ENCODE data around the gene GLYATL3.
"Not testable (repeated sequence)": the region's sequence is repeated elsewhere in the genome, so short reads cannot be mapped to it uniquely, and the experiment has no call there.

The GLYATL3 gene

DNA sequence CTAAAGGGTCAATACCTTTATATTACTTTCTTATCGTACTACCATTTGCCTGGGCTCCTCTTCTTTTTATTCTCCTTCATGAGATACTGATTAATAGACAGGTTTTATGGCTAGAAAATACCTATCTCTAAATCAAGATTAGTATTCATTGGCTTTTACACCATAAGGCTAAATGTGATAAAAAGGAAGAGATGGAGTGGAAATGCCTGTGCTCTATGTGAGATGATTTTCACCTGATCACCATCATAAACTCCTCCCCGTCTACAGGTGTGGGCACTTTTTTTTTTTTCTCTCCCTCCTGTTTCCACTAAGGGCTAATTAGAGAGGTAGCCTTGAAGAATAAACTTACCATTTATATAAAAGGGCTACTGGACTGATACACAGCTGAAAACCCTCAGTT is at the start of gene GLYATL3:
Gene GLYATL3, plus strand, starts transcription at position 301 of the 400 bp plus-strand sequence. CDS start 12,068 bp downstream, outside the sequence.
- no peak for DNase-seq (ENCODE audit: low spot score)

- peak; percentile 17 for DNase-seq (ENCODE audit: low spot score)
Observed at GRCh38 chr6:49453221-49453620, 46.5 kb upstream of the GLYATL3 start.

DNA sequence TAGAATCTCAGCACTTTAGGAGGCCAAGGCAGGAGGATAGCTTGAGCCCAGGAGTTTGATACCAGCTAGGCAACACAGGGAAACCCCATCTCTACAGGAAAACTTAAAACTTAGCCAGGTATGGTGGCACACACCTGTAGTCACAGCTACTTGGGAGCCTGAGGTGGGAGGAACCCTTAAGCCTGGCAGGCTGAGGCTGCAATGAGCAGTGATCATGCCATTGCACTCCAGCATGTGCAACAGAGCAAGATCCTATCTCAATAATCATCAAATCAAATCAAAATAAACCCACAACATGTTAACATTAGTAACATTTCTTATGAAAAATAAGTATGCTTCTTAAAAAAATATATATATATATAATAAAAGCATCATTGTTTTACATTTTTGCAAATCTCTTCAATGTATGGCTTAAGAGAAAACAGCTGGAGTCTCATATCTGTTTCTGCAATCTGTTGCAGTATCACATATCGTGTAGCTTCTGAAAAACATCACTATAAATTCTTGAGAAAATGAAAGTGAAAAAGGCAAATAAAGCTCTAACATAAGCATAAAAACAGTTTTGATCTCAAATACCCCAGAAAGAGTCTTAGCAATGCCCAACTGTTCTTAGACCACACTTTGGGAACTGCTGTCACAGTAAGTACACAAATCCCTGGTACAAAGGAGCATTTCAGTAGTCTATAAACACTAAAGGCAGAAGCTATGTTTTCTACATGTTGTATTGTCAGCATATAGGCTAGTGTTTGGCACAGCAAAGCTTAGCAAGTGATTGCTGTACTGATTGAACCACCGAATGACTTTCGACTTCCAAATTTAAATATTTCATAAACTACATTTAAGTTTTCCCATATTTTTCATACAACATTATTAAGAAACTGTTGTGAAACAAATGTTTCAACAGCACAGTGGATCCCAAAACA is 44.7 kb upstream of the GLYATL3 start:
- no peak for DNase-seq (ENCODE audit: low spot score)

- DNase-seq (ENCODE audit: low spot score): no peak
Observed at GRCh38 chr6:49457771-49458170, 42.0 kb upstream of the GLYATL3 start.

GRCh38 chr6:49462071-49462470 is 37.7 kb upstream of the GLYATL3 start:
- DNase-seq (ENCODE audit: low spot score): peak; percentile 51

- no peak for DNase-seq (ENCODE audit: low spot score)
Observed at GRCh38 chr6:49462599-49462926, 37.2 kb upstream of the GLYATL3 start.

DNA sequence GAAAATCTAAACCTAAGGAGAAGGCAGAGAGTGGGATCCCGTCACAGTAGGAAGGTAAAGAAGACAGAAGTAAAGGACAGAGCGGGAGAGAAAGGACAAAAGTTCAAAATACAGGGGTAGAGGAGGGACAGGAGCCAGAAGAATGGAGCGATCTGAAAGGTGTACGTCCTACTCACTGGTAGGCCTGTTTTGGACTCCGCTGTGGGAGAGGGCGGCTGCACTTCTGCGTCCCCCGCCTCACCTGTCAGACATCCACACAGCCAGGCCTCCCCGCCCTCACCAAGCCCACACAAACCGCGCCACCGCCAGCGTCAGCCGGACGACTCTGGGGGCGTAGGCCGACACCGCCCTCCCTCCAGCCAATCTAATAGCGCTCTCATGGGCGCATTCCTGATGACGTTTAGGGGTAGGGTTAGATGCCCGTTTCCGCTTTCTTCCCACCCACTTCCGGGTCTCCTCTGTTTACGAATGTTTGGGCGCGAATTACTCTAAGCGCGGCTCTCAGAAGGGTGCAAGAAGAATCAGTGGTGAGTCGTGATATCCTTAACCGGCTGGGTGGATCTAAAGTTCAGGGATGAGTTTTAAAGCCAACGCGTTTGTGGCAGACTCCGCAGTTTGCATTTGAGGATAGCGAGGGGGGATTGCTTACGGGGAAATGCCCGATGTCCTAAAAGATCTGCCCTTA is 36.7 kb upstream of the GLYATL3 start, which contains the start of the genes CENPQ and MMUT:
Gene CENPQ, plus strand, starts transcription at position 444 of the 685 bp plus-strand sequence. CDS start 6,807 bp downstream, outside the sequence.
Gene MMUT, minus strand, starts transcription at position 327 of the 685 bp plus-strand sequence. CDS start 3,787 bp downstream, outside the sequence.
- DNase-seq (ENCODE audit: low spot score): peak; percentile 98

DNA sequence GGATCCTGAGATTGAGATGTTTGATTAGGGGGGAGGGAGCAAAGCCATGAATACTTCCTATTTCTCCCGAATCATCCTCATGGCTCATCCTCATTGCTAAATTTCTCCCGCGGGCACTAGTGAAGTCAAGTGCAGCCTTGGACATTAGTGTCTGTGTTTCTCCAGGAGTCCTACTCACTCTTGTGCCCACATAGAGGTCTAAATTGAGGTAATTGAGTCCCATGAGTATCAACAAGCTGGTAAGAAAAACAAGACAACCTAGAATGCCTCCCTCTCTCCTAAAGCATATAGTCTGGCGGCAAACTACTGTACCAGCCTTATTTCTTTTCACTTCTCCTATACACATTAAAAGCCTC is 36.1 kb upstream of the GLYATL3 start:
- DNase-seq (ENCODE audit: low spot score): no peak

DNA sequence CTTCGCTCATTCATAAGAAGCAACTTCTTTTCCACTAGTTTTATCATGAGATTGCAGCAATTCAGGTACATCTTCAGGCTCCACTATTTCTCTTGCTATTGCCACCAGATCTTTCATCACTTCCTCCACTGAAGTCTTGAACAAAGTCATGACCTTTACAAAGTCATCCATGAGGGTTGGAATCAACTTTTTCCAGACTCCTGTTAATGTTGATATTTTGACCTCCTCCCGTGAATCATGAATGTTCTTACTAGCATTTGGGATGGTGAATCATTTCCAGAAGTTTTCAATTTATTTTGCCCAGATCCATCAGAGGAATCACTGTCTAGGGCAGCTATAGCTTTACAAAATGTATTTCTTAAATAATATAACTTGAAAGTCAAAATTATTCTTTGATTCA is 35.0 kb upstream of the GLYATL3 start:
- DNase-seq (ENCODE audit: low spot score): no peak

GRCh38 chr6:49468042-49468441 is 31.7 kb upstream of the GLYATL3 start:
- no peak for DNase-seq (ENCODE audit: low spot score)

GRCh38 chr6:49476564-49476963 is 23.2 kb upstream of the GLYATL3 start:
- DNase-seq (ENCODE audit: low spot score): not testable (repeated sequence)

DNA sequence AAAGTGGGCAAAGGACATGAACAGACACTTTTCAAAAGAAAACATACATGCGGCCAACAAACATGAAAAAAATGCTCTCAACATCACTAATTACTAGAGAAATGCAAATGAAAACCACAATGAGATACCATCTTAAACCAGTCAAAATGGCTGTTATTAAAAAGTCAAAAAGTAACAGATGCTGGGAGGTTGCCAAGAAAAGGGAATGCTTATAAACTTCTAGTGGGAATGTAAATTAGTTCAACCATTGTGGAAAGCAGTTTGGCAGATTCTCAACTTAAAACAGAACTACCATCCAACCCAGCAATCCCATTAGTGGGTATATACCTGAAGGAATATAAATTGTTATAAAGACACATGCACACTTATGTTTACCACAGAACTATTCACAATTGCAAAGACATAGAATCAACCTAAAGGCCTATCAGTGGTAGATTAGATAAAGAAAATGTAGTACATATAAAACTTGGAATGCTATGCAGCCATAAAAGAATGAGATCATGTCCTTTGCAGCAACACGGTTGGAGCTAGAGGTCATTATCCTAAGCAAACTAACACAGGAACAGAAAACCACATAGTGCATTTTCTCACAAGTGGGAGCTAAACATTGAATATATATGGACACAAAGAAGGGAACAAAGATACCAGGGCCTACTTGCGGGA is 20.3 kb upstream of the GLYATL3 start:
- no peak for DNase-seq (ENCODE audit: low spot score)

- not testable (repeated sequence) for DNase-seq (ENCODE audit: low spot score)
Observed at GRCh38 chr6:49481846-49482245, 17.9 kb upstream of the GLYATL3 start.

GRCh38 chr6:49483380-49483779 is 16.3 kb upstream of the GLYATL3 start:
- DNase-seq (ENCODE audit: low spot score): not testable (repeated sequence)

GRCh38 chr6:49490633-49491032 is 9.1 kb upstream of the GLYATL3 start:
- DNase-seq (ENCODE audit: low spot score): no peak

- DNase-seq (ENCODE audit: low spot score): no peak
Observed at GRCh38 chr6:49497304-49497703, 2.4 kb upstream of the GLYATL3 start.

DNA sequence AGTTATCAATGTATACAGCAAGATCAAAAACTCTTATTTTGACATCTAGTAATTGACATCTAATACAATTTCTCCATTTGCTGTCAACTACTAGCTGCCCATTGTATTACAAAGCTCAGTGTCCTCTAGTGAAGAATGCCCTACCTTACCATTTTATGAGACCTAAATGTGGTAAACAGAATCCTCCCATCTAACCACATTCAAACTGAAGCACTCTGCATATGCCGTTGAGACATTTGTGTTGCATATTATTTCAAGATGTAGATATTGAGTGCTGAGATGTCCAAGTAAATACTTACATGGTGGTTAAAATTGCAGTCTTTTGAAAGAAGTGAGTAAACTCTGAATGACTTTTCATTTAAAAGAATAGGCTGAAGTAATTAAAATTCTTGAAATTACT is 597 bp upstream of the GLYATL3 start:
- DNase-seq (ENCODE audit: low spot score): no peak

DNA sequence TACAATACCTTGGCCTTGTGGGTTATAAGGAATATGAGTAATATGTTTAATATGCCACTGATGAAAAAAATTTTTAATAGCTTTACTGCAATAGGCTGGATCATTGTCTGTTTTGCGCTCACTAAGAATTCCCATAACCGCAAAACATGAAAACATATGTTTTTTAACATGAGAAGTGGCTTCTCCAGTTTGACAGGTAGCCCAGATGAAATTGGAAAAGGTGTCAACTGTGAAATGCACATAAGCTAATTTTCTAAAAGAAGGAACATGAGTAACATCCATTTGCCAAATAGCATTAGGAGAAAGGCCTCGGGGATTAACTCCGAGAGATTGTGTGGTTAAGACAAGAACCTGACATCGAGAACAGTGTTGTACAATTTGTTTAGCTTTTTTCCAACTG is 4.9 kb downstream of the GLYATL3 start:
- DNase-seq (ENCODE audit: low spot score): no peak

- DNase-seq (ENCODE audit: low spot score): no peak
Observed at GRCh38 chr6:49506569-49507111, 6.9 kb downstream of the GLYATL3 start.

GRCh38 chr6:49509342-49509741 is 9.6 kb downstream of the GLYATL3 start:
- no peak for DNase-seq (ENCODE audit: low spot score)

GRCh38 chr6:49513153-49513989 is 13.6 kb downstream of the GLYATL3 start:
- no peak for DNase-seq (ENCODE audit: low spot score)
